SK-N-MC (cell line): ENCODE measurements around the gene GRIA3.
A peak's percentile ranks its signal among the peaks of the same experiment; 100 is the strongest.
"Not testable (repeated sequence)": the region's sequence is repeated elsewhere in the genome, so short reads cannot be mapped to it uniquely, and the experiment has no call there.

ENCODE experiments used
- DNase-seq: peaks from one replicate; pipeline ENCODE4 v3.0.0-alpha.2; 2011; ENCODE audit warnings: low read depth, low spot score
- H3K27ac ChIP-seq: fragments of 200-600 bp; sonication (generic); 2 replicates; pipeline ENCODE4 v1.5.1; 2016; ENCODE audit warnings: mixed run types
- H3K36me3 ChIP-seq: fragments of 200-600 bp; sonication (generic); 2 replicates; pipeline ENCODE4 v1.6.1; 2017; ENCODE audit warnings: antibody characterized with exemption, low read length, mixed read lengths; ENCODE audit not compliant: insufficient read depth
- H3K4me3 ChIP-seq: fragments of 200-600 bp; sonication (generic); 2 replicates; pipeline ENCODE4 v1.5.1; 2016
- H3K9ac ChIP-seq: fragments of 200-600 bp; sonication (generic); 2 replicates; pipeline ENCODE4 v1.8.0; 2017; ENCODE audit warnings: mixed run types, mixed read lengths; ENCODE audit not compliant: insufficient read length
- H3K9me3 ChIP-seq: fragments of 200-600 bp; sonication (generic); 2 replicates; pipeline ENCODE4 v1.6.1; 2017; ENCODE audit warnings: low read depth, mild to moderate bottlenecking, antibody characterized with exemption, low read length, moderate library complexity, mixed read lengths
- EZH2 ChIP-seq: fragments of 200-600 bp; sonication (generic); IDR thresholded peaks from one replicate; pipeline ENCODE4 v1.6.1; 2017; ENCODE audit warnings: antibody characterized with exemption
- FOXP2 ChIP-seq: optimal IDR thresholded peaks from 2 replicates; pipeline ENCODE3; 2011; ENCODE audit warnings: mild to moderate bottlenecking, moderate library complexity; ENCODE audit not compliant: insufficient read depth; ENCODE audit errors: extremely low read length, control extremely low read depth
- POLR2AphosphoS5 ChIP-seq: IDR thresholded peaks from 2 replicates; pipeline ENCODE4 v1.6.1; 2012; ENCODE audit warnings: mild to moderate bottlenecking, low read depth, low read length, borderline replicate concordance

Gene GRIA3

DNA sequence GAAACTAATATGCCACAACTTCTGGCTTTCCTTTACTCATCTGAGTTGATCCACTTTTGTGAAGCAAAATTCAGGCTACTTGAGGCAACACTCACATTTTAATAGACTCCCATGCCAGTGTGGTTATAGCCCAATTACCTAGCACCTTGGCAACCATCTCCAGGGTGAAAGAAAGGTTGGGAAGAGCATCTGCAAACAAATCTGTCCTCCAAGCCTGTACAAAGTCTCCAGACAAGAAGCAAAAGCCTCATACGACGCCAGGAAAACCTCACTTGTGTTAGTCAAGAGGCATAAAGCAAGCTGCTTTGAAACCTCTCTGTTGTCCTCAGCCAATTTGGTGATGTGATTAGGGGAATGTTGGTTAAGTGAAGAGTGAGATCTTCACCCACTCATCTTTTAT is 302.2 kb downstream of the GRIA3 start:
- H3K27ac ChIP-seq, result no peak overlapping the region
- no peak overlapping the region for H3K9ac ChIP-seq
- no peak overlapping the region for H3K4me3 ChIP-seq
- H3K36me3 ChIP-seq, result no peaks in the 10 kb centered on the region
- no peaks in the 10 kb centered on the region for H3K9me3 ChIP-seq
- DNase-seq, result no peak
- TF ChIP-seq FOXP2 (no peak), POLR2AphosphoS5 (no peak), EZH2 (no peak)

DNA sequence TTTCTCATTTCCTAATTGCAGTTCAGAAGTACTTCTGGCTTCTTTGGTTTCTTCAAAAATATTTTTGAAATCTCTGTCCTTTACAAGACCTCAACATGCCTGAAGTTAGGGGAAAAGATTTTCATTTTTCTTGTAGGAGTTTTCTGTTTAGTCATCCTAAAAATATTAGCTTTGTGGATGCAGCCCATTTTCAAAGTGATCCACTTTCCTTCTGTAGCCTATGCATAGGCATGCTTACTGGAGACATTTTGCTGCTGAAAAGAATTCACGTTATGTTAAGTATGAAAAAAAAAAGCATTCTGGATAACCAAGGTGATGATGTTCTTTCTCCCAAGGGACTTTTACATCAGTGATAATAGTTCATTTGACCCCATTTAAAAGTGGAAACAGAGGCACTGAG is 303.2 kb downstream of the GRIA3 start:
- Histone ChIP-seq H3K27ac (no peak overlapping the region), H3K4me3 (no peak overlapping the region), H3K9me3 (no peaks in the 10 kb centered on the region), H3K36me3 (no peaks in the 10 kb centered on the region), H3K9ac (no peak overlapping the region)
- TF ChIP-seq FOXP2, result no peak
- TF ChIP-seq POLR2AphosphoS5, result no peak
- TF ChIP-seq EZH2, result no peak
- no peak for DNase-seq

DNA sequence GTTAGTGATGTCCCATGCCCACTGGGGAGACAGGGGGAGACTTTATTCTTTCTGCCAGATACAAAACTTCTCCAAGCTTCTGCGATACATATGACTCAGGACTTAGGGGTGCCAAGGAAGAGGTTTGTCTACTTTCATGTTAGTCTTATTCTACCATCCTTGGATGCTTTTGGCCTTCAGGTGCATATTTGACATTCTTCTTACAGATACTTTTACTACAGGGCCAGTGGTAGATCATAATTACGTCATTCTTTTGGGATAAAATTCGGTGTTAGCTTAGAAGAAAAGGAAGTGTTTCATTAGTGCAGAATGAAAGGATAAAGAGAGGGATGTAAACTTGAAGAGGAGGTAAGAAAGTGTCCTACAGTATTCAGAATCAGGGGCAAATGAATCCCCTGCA is 303.6 kb downstream of the GRIA3 start:
- no peak overlapping the region for H3K27ac ChIP-seq
- no peak for DNase-seq
- no peaks in the 10 kb centered on the region for H3K9me3 ChIP-seq
- H3K9ac ChIP-seq, result no peak overlapping the region
- H3K4me3 ChIP-seq, result no peak overlapping the region
- no peak for TF ChIP-seq EZH2
- no peak for TF ChIP-seq FOXP2
- TF ChIP-seq POLR2AphosphoS5, result no peak
- H3K36me3 ChIP-seq, result no peaks in the 10 kb centered on the region

DNA sequence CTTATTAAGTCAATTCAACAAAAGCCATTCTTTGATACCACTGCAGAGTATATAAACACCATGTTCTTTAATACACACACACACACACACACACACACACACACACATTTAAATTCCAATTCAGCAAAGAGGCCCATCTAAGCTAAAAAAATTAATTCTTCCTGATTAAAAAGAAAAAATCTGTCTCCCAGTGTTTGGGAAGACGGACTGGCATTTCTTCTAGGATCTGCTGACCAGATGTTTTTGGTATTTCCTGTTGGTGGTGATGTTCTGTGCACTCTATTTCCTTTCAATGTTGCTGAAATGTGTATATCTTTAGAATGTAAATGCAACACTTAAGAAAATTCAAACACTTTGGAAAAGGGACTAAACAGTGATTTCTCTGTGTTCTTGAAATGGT is 304.9 kb downstream of the GRIA3 start:
- TF ChIP-seq FOXP2 (no peak), POLR2AphosphoS5 (no peak), EZH2 (no peak)
- H3K4me3 ChIP-seq, result peak overlapping the region; percentile 21; the same call in 1 of the 2 replicates
- no peaks in the 10 kb centered on the region for H3K36me3 ChIP-seq
- H3K27ac ChIP-seq, result peak overlapping the region; percentile 96
- peak; percentile 12 for DNase-seq
- no peak overlapping the region for H3K9ac ChIP-seq
- H3K9me3 ChIP-seq, result no peaks in the 10 kb centered on the region

DNA sequence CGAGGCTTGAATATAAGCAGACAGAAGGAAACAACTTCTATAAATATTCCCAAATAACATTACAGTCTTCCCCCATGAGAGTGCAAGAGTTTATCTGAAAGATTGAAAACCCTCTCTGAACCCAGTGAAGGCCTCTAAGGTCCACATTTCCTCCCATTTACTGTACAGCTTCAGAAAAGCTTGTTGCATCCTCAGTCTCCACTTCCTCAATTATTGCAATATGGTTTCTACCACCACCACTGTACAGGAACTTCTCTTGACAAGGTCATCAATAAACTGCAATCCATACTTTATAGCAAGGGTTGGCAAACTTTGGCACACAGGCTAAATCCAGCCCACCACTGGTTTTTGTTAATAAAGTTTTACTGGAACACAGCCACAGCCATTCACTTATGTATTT is 309.8 kb downstream of the GRIA3 start:
- Histone ChIP-seq H3K4me3 (no peak overlapping the region), H3K27ac (peak overlapping the region; percentile 36; the same call in 1 of the 2 replicates), H3K9ac (no peak overlapping the region), H3K9me3 (no peaks in the 10 kb centered on the region), H3K36me3 (no peaks in the 10 kb centered on the region)
- no peak for DNase-seq
- TF ChIP-seq FOXP2 (no peak), EZH2 (no peak)

DNA sequence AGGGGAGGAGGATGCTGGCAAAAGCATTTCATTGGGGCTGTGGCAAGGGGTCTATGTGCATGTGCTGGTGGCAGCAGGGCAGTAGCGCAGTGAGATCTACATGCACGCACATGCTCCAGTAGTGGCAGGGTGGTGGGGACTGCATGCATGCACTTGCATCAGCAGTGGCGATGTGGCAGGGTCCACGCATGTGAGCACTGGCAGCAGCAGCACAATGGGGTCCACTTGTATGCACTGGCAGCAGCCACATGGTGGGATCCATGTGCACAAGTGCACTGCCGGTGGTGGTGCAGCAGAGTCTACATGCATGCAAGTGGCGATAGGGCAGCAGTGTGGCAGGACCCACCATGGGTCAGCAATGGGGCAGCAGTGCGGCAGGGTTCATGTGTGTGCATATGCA is 315.7 kb downstream of the GRIA3 start:
- Histone ChIP-seq H3K36me3 (no peaks in the 10 kb centered on the region), H3K27ac (no peak overlapping the region), H3K4me3 (no peak overlapping the region), H3K9ac (no peak overlapping the region), H3K9me3 (no peaks in the 10 kb centered on the region)
- DNase-seq, result no peak
- TF ChIP-seq EZH2, result no peak
- TF ChIP-seq FOXP2, result no peak

DNA sequence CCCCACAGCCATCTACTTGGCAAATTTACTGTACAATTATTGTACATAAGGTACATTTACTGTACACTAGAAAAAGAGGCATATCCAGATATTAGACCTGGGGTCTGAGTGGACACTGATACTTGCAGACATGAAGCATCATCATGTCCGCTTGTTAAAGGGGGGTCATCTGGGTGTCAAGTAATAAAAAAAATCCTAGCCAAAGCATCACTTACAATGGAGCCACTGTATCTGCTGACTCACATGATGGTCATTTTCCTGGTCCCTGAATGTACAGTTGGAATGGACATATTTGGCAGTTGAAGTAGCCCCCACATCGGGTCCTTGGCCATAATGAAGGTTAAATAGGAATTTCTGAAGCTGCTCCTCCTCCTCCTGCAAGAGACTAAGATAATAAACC is 320.0 kb downstream of the GRIA3 start:
- no peak overlapping the region for H3K9ac ChIP-seq
- no peak overlapping the region for H3K27ac ChIP-seq
- H3K36me3 ChIP-seq, result no peaks in the 10 kb centered on the region
- no peak for DNase-seq
- TF ChIP-seq EZH2, result no peak
- TF ChIP-seq FOXP2, result no peak
- H3K4me3 ChIP-seq, result no peak overlapping the region
- H3K9me3 ChIP-seq, result no peaks in the 10 kb centered on the region

DNA sequence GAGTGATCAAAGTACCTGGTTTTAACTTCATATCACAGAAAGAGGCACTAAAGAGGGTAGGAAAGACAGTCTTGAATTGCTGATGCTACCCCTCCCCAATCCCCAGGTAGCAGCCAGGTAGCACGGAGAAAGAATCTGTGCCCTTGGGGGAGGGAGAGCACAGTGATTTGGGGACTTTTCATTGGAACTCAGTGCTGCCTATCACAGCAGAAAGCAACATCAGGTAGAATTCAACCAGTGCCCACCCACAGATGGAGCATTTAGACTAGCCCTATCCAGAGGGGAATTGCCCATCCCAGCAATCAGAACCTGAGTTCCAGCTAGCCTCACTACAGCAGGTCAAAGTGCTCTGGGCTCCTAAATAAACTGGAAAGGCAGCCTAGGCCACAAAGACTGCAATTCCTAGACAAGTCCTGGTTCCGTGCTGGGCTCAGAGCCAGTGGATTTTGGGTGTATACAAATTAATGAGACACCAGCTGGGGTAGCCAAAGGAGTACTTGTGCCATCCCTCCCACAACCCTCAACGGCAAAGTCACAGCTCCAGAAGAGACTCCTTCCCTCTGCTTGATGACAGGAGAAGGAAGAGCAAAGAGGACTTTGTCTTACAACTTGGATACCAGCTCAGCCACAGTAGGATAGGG is 320.7 kb downstream of the GRIA3 start:
- no peak overlapping the region for H3K4me3 ChIP-seq
- H3K9me3 ChIP-seq, result no peaks in the 10 kb centered on the region
- DNase-seq, result no peak
- TF ChIP-seq POLR2AphosphoS5 (no peak), FOXP2 (no peak), EZH2 (no peak)
- H3K9ac ChIP-seq, result no peak overlapping the region
- no peak overlapping the region for H3K27ac ChIP-seq
- no peaks in the 10 kb centered on the region for H3K36me3 ChIP-seq

DNA sequence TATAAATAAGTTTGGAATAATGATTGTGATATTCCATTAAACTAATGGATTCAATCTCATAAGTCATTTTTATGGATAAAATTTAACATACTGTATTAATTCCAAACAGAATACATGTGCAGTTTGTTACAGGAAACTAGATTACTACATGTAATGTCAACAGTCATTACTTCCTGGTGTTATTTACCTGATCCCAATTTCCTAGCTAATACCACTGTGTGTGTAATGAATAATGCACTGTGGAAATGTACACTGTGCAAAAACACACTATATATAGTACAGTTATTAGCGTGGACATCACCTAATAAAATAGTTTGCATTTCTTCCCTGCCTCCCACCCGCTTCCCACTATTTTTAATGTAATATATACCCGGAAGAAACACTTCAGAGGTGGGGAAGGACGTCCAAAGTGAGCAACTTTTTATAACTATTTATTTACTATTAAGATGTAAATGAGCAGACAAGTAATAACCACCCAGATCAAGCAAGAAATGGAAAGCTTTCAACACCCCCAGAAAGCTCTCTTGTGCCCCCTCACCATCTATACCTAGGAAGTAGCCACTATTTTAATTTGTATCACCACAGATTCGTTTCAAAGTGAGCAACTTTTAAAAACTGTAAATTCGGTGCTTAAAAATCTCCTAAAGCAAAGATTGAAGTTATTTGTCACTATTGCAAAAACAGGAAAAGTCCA is 329.7 kb downstream of the GRIA3 start:
- Histone ChIP-seq H3K9ac (no peak overlapping the region), H3K9me3 (no peaks in the 10 kb centered on the region), H3K4me3 (no peak overlapping the region), H3K27ac (no peak overlapping the region), H3K36me3 (no peaks in the 10 kb centered on the region)
- DNase-seq, result no peak
- TF ChIP-seq FOXP2 (no peak), POLR2AphosphoS5 (no peak), EZH2 (no peak)

DNA sequence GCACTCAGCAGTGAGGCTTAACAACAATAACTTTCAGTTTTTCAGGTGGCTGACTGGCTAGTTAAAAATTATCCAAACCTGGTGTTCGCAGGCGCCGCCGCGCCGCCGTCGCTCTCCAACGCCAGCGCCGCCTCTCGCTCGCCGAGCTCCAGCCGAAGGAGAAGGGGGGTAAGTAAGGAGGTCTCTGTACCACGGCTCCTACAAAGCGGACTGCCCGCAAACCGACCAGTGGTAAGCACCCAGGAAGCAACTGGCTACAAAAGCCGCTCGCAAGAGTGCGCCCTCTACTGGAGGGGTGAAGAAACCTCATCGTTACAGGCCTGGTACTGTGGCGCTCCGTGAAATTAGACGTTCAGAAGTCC is 330.2 kb downstream of the GRIA3 start:
- H3K9ac ChIP-seq, H3K27ac ChIP-seq, H3K4me3 ChIP-seq, H3K36me3 ChIP-seq, H3K9me3 ChIP-seq, DNase-seq: not testable (repeated sequence)
